ENCODE results near the gene ESR2. TPM values are rescaled to one million over a fixed set of nuclear protein-coding genes. Genes with fewer than 3 reads are reported as not detected.

The ESR2 gene
- total RNA-seq, 4 donors from 2014 or later = 0.14 to 1.4 TPM; not detected in 2

DNA sequence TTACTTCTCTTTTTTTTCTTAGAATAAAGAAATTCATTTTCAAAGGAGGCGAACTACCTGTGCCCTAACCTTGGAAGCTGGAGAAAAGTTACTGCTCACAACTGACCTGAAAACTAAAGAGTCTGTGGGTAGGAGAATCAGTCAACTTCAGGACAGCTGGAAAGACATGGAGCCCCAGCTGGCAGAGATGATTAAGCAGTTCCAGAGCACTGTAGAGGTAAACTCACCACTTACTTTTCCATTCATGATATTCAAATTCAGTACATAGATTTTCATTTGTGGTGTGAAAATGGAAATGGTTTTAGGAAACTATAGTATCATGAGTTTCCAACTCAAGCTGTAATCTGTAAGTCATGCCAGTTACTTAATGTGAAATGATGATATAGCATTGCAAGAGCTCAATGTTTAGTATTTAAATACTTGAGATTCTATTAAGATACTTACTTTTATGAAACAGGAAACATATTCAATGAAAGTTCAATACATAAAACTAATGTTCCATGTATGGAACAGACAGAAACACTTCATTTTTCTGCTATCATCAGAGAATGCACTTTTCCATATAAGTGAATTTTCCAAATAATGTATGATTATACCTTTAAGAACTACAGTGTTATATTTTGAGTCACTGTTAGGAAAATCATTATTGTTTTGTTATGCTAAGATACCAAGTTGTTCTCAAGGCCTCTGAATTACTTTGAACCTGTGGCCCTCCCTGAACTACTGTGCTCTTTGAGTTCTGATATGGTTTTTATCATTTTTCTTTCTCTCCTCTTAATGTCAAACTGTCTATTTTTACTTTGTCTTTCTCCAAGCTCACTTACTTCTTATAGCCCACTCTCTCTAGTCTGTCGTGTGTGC is 119.0 kb downstream of the ESR2 start:
- no peaks in the 10 kb centered on the region for H3K4me1 ChIP-seq
- no peaks in the 10 kb centered on the region for H3K9me3 ChIP-seq
- H3K27me3 ChIP-seq = no peaks in the 10 kb centered on the region
- WGBS, 2 donors (ENCODE audit: low coverage in 1 of 2) = 94 to 100% methylated on average over 2 of the region's 2 CpGs
- TF ChIP-seq POLR2AphosphoS5 (IDR thresholded peaks at IDR 0.05) = no peak
- TF ChIP-seq, protein P1, sequence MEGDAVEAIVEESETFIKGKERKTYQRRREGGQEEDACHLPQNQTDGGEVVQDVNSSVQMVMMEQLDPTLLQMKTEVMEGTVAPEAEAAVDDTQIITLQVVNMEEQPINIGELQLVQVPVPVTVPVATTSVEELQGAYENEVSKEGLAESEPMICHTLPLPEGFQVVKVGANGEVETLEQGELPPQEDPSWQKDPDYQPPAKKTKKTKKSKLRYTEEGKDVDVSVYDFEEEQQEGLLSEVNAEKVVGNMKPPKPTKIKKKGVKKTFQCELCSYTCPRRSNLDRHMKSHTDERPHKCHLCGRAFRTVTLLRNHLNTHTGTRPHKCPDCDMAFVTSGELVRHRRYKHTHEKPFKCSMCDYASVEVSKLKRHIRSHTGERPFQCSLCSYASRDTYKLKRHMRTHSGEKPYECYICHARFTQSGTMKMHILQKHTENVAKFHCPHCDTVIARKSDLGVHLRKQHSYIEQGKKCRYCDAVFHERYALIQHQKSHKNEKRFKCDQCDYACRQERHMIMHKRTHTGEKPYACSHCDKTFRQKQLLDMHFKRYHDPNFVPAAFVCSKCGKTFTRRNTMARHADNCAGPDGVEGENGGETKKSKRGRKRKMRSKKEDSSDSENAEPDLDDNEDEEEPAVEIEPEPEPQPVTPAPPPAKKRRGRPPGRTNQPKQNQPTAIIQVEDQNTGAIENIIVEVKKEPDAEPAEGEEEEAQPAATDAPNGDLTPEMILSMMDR (IDR thresholded peaks at IDR 0.05) = no peak
- no peak for TF ChIP-seq EP300 (IDR thresholded peaks at IDR 0.05; ENCODE audit: low read depth)
- TF ChIP-seq POLR2A (IDR thresholded peaks at IDR 0.05) = no peak
- no peak for DNase-seq
- H3K4me3 ChIP-seq = no peak overlapping the region
- in situ Hi-C loops (cut with MboI; ENCODE audit: low pct_ligation_motif_present in 1 of 4, low pct_unique_long_range_greater_than_20kb in 1 of 4, low sequenced_read_pairs in 3 of 4) = loop anchor here in 1 of 4 donors (25.0 kb wide), 1 partner anchor 112 kb away; the partner anchor contains the start of gene ESR2
- intact Hi-C loops (cut with DNase I; ENCODE audit: low total_unique reads) = no loop called here
- H3K36me3 ChIP-seq = peaks cover 0 to 77% (median 17%) of the 10 kb centered on the region in 4 donors
- H3K27ac ChIP-seq = no peak overlapping the region

DNA sequence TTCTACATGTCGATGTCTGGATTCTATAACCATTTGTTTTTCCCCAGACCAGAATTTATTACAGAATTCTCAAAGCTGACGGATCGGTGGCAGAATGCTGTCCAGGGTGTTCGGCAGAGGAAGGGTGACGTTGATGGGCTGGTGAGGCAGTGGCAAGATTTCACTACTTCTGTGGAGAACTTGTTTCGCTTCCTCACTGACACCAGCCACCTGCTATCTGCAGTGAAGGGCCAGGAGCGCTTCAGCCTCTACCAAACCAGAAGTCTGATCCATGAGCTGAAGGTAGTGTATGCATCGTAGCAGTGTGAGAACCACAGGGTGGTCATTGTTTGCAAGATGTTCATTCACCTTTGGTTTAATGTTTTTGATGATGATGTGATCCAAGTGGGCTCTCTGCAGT is 124.0 kb downstream of the ESR2 start:
- peaks cover 0 to 54% (median 19%) of the 10 kb centered on the region in 4 donors for H3K36me3 ChIP-seq
- intact Hi-C loops (cut with DNase I; ENCODE audit: low total_unique reads) (no loop called here), in situ Hi-C loops (cut with MboI; ENCODE audit: low pct_ligation_motif_present in 1 of 4, low pct_unique_long_range_greater_than_20kb in 1 of 4, low sequenced_read_pairs in 3 of 4) (loop anchor here in 1 of 4 donors (25.0 kb wide), 1 partner anchor 117 kb away; the partner anchor contains the start of gene ESR2)
- no peak overlapping the region for H3K4me3 ChIP-seq
- no peaks in the 10 kb centered on the region for H3K9me3 ChIP-seq
- no peak overlapping the region for H3K27ac ChIP-seq
- H3K4me1 ChIP-seq = no peaks in the 10 kb centered on the region
- 75 to 86% methylated on average over 7 to 8 of the region's 8 CpGs for WGBS, 2 donors (ENCODE audit: low coverage in 1 of 2)
- peak; percentile 25 for DNase-seq
- TF ChIP-seq POLR2A (IDR thresholded peaks at IDR 0.05) (no peak), EP300 (IDR thresholded peaks at IDR 0.05; ENCODE audit: low read depth) (no peak), POLR2AphosphoS5 (IDR thresholded peaks at IDR 0.05) (no peak)
- TF ChIP-seq, protein P1 (IDR thresholded peaks at IDR 0.05) = no peak
- no peaks in the 10 kb centered on the region for H3K27me3 ChIP-seq

DNA sequence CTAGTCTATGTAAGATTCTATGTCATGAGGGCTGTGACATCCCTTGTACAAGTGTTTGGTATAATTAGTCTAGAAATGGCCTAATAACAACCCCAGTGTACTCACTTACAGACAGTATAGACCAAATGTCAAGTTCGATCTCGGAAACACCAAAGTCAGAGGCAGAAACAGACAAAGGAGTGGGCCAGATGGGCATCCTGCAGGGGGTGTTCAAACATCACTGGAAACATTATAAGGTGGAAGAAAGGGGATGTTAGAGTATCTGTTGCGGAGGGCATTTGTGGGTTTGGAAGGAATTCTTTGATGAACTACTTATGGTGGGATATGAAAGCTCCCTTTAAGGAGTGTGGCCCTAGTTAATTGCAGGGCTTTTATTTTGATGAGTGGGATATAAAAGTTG is 134.6 kb downstream of the ESR2 start:
- DNase-seq = no peak
- Histone ChIP-seq H3K4me3 (no peak overlapping the region), H3K4me1 (no peaks in the 10 kb centered on the region), H3K27ac (no peak overlapping the region), H3K27me3 (no peaks in the 10 kb centered on the region), H3K36me3 (peaks cover 0 to 40% (median 15%) of the 10 kb centered on the region in 4 donors), H3K9me3 (no peaks in the 10 kb centered on the region)
- intact Hi-C loops (cut with DNase I; ENCODE audit: low total_unique reads) = no loop called here
- in situ Hi-C loops (cut with MboI; ENCODE audit: low pct_ligation_motif_present in 1 of 4, low pct_unique_long_range_greater_than_20kb in 1 of 4, low sequenced_read_pairs in 3 of 4) = loop anchor here in 1 of 4 donors (25.0 kb wide), 1 partner anchor 128 kb away; the partner anchor contains the start of gene ESR2
- TF ChIP-seq POLR2AphosphoS5 (IDR thresholded peaks at IDR 0.05) (no peak), EP300 (IDR thresholded peaks at IDR 0.05; ENCODE audit: low read depth) (no peak), POLR2A (IDR thresholded peaks at IDR 0.05) (no peak)
- TF ChIP-seq, protein P1 (IDR thresholded peaks at IDR 0.05) = no peak
- WGBS, 2 donors (ENCODE audit: low coverage in 1 of 2) = 93 to 100% methylated on average over 3 of the region's 3 CpGs

DNA sequence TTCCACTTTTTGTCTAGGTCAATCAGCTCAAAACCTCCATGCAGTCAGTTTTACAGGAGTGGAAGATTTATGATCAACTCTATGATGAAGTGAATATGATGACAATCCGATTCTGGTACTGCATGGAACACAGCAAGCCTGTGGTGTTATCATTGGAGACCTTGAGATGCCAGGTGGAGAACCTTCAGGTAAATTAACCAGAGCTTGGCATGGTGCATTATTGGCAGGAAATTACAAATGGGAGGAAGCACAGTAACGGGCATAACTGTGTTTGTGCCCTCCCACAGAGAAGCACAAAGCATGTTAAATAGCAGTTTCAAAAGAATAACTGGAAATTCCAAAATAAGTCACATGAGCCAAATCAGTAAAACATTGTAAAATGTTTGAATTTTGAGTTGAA is 135.6 kb downstream of the ESR2 start:
- Histone ChIP-seq H3K27ac (no peak overlapping the region), H3K9me3 (no peaks in the 10 kb centered on the region), H3K36me3 (peaks cover 0 to 43% (median 17%) of the 10 kb centered on the region in 4 donors), H3K4me3 (no peak overlapping the region), H3K27me3 (no peaks in the 10 kb centered on the region), H3K4me1 (no peaks in the 10 kb centered on the region)
- intact Hi-C loops (cut with DNase I; ENCODE audit: low total_unique reads) = no loop called here
- 82 to 100% methylated on average over 1 to 2 of the region's 2 CpGs for WGBS, 2 donors (ENCODE audit: low coverage in 1 of 2)
- DNase-seq = no peak
- no peak for TF ChIP-seq EP300 (IDR thresholded peaks at IDR 0.05; ENCODE audit: low read depth)
- TF ChIP-seq, protein P1 (IDR thresholded peaks at IDR 0.05) = no peak
- no peak for TF ChIP-seq POLR2A (IDR thresholded peaks at IDR 0.05)
- TF ChIP-seq POLR2AphosphoS5 (IDR thresholded peaks at IDR 0.05) = no peak
- in situ Hi-C loops (cut with MboI; ENCODE audit: low pct_ligation_motif_present in 1 of 4, low pct_unique_long_range_greater_than_20kb in 1 of 4, low sequenced_read_pairs in 3 of 4) = loop anchor here in 1 of 4 donors (25.0 kb wide), 1 partner anchor 129 kb away; the partner anchor contains the start of gene ESR2

Measured in transverse colon (tissue), 4 donors.